ENCODE measurements around the gene SAP30BP.

The SAP30BP gene

GRCh38 chr17:75731086-75731715, 64.1 kb downstream of the SAP30BP start:
- no peak for FAIRE-seq
- no peak for TF ChIP-seq CTCF (IDR thresholded peaks at IDR 0.05; ENCODE audit: insufficient read depth, missing control alignments)

GRCh38 chr17:75731716-75732498, 64.8 kb downstream of the SAP30BP start:
- DNase-seq (ENCODE audit: insufficient read length, low spot score): no peak
- no peak for FAIRE-seq
- TF ChIP-seq CTCF (IDR thresholded peaks at IDR 0.05; ENCODE audit: insufficient read depth, missing control alignments): no peak

More at GRCh38 chr17:75731086-75731715, 64.1 kb downstream of the SAP30BP start:
- DNase-seq (ENCODE audit: insufficient read length, low spot score): no peak

GRCh38 chr17:75733471-75733870, 66.3 kb downstream of the SAP30BP start:
- FAIRE-seq: no peak
- no peak for TF ChIP-seq CTCF (IDR thresholded peaks at IDR 0.05; ENCODE audit: insufficient read depth, missing control alignments)
- DNase-seq (ENCODE audit: insufficient read length, low spot score): no peak

- FAIRE-seq (no peak), DNase-seq (ENCODE audit: insufficient read length, low spot score) (no peak)
- TF ChIP-seq CTCF (IDR thresholded peaks at IDR 0.05; ENCODE audit: insufficient read depth, missing control alignments): no peak
Measured at GRCh38 chr17:75734674-75735294, 67.6 kb downstream of the SAP30BP start.

- FAIRE-seq (no peak), DNase-seq (ENCODE audit: insufficient read length, low spot score) (no peak)
- no peak for TF ChIP-seq CTCF (IDR thresholded peaks at IDR 0.05; ENCODE audit: insufficient read depth, missing control alignments)
Measured at GRCh38 chr17:75736173-75736835, 69.2 kb downstream of the SAP30BP start.

- TF ChIP-seq CTCF (IDR thresholded peaks at IDR 0.05; ENCODE audit: insufficient read depth, missing control alignments): no peak
- DNase-seq (ENCODE audit: insufficient read length, low spot score) (no peak), FAIRE-seq (no peak)
Measured at GRCh38 chr17:75737133-75737962, 70.2 kb downstream of the SAP30BP start.
